HG03565 (cell line): ENCODE results near the gene HSP90AB1.

Source experiments
- ATAC-seq: cut with Tn5 transposase; IDR thresholded peaks from one replicate; pipeline ENCODE4 v1.9.1; 2021; ENCODE audit warnings: mild to moderate bottlenecking, moderate library complexity; ENCODE audit not compliant: unreplicated experiment

The HSP90AB1 gene

DNA sequence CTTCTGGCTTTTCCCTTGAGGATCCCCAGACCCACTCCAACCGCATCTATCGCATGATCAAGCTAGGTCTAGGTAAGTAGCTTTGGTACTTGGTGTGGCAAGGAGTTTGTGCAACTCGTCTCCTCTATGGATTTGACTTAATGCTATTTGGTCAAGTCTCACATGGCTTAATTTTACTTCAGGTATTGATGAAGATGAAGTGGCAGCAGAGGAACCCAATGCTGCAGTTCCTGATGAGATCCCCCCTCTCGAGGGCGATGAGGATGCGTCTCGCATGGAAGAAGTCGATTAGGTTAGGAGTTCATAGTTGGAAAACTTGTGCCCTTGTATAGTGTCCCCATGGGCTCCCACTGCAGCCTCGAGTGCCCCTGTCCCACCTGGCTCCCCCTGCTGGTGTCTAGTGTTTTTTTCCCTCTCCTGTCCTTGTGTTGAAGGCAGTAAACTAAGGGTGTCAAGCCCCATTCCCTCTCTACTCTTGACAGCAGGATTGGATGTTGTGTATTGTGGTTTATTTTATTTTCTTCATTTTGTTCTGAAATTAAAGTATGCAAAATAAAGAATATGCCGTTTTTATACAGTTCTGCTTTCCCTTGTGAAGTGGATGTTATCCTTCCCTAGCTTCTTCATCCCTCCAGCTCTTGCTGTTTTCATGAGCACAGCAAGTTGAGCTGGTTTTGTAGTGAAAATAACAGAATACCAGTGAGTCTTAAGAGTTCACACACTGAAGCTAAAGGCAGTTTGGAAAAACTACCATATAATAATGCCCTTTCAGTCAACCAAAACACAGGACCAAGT lies 6.6 kb downstream of the HSP90AB1 start:
- no peak for ATAC-seq

- no peak for ATAC-seq
These were observed 7.5 kb downstream of the HSP90AB1 start for GRCh38 chr6:44254191-44255104.

DNA sequence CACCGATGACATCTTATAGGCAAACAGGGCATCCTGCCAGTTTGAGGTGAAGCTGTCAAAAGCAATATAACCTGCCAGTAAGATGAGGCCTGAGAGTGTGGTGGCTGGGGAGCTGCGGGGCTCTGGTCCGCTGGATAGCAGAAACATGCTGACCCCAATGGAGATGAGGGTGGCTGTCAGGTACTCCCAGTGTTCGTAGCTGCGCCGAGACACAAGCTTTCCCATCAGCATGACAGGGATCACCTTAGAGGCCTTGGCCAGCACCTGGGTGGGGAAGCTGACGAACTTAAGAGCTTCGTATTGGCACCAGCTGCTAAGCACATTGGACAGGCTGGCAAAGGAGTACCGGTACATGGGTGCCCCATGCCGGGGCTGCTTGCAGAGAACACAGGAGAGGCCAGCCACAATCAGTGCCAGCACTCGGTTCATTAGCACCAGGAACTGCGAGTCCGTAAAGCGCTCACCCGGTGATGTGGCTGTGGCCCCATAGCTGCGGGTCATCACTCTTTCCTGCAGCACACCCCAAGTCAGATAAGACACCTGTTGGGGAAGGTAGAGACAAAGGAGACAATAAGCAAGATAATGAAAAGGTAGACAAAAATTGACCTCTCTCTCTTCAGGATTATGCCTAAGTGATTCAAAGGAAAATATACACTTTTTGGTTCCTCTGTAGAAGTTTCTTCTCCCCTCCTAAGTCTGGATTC lies 8.4 kb downstream of the HSP90AB1 start:
- no peak for ATAC-seq

DNA sequence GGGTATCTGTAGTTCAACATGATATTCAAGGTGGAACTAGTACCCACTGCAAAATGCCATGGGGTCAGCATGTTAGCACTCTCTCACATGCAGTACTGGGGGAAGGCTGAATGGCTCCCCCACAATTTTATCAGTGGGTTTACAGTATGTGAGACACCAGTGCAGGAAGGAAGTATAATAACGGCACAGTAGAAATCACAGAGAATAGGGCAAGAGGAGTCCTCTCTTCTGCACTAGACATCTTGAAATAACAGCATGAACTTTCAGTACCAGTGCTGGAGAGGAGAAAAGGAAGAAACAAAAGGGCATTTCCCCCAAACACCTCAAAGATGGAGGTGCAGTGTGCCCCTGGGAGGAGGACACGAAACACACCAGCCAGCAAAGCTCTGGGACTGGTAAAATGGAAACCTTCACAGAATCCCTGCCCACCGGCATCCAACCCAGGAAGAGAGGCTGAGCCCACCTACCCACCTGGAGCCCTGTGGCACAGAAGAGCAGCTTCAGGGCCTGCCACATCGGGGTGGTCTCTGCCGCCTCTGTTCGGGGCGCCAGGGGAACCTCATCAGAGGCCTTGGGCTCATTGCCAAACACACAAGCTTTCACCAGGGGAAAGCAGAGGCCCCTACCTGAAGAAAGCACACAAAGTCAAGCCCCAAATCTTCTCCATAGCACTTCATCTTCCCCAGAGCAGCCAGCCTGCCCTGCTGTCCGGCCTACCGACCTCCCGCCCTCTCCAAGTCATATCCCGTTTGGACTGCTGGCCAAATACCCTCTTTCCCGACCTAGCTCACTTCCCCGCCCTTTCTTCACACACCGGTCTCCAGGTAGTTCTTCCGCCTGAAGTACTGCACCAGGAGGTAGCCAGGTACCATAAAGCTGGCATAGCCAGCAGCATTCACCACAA lies 9.2 kb downstream of the HSP90AB1 start:
- ATAC-seq = no peak

- no peak for ATAC-seq
These were observed 9.8 kb downstream of the HSP90AB1 start for GRCh38 chr6:44256775-44257024.

GRCh38 chr6:44257025-44257752 lies 10.3 kb downstream of the HSP90AB1 start, which contains the start of gene SLC35B2:
SLC35B2 (minus strand) TSS chr6:44257528; CDS start chr6:44257410, 118 bp downstream.
- peak; percentile 26 for ATAC-seq

GRCh38 chr6:44257753-44258324 lies 10.9 kb downstream of the HSP90AB1 start:
- ATAC-seq = peak; percentile 7

GRCh38 chr6:44258325-44258863 lies 11.5 kb downstream of the HSP90AB1 start:
- ATAC-seq = no peak

DNA sequence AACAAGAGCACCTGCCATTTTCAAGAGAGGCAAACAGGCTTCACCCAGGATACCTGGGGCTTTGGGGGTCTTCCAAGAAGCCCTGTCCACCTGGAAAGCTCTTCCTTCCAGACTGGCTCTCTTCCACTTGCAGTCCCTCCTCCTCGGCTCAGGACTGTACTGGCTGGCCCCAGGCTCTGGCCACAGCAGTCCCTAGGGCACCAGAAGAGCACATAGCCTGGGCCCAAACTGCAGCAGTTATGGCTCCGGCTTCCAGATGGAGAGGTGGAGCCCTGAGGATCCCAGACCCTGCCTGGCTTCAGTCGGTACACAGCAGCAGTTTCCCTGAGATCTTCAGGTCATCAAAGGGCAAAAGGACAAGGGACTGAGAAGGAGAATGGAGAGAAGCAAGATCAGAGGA lies 12.0 kb downstream of the HSP90AB1 start:
- ATAC-seq = no peak

DNA sequence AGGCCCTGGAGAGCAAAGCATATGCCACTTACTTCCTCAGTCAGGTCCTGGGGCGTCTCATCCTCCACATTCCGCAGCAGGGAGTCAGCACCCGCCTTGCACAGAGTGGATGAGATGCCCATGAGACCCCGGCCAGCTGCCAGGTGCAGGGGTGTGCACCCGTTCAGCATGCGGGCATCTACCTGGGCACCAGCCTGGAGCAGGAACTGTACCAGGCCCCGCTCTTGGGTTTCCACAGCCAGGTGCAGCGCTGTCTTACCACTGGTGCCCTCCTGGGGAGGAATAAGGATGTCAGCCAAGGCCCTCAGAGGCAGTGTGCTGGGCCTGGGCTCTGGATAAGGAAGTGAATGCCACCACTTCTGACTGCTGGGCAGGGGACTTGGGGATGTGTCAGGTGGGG lies 13.1 kb downstream of the HSP90AB1 start:
- no peak for ATAC-seq

- no peak for ATAC-seq
These were observed 13.8 kb downstream of the HSP90AB1 start for GRCh38 chr6:44260451-44261297.

DNA sequence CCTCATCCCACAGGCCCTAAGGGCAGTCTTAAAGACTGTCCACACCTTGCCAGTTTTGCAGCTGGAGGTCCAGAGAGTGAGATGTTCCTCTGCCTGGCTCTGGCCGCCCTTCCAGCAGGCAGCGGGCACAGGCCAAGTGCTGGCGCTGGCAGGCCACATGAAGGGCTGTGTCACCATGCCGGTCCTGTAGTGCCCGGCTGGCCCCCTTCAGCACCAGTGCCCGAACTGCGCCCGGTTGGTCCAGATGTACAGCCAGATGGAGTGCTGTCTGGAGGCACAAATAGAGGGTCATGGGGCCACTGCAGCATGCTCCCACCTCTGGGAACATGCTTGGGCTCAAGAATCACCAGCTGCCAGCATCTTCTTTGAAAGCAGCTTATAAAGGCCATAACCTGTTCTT lies 14.7 kb downstream of the HSP90AB1 start:
- ATAC-seq = no peak

GRCh38 chr6:44262467-44263353 lies 15.8 kb downstream of the HSP90AB1 start:
- ATAC-seq = no peak

DNA sequence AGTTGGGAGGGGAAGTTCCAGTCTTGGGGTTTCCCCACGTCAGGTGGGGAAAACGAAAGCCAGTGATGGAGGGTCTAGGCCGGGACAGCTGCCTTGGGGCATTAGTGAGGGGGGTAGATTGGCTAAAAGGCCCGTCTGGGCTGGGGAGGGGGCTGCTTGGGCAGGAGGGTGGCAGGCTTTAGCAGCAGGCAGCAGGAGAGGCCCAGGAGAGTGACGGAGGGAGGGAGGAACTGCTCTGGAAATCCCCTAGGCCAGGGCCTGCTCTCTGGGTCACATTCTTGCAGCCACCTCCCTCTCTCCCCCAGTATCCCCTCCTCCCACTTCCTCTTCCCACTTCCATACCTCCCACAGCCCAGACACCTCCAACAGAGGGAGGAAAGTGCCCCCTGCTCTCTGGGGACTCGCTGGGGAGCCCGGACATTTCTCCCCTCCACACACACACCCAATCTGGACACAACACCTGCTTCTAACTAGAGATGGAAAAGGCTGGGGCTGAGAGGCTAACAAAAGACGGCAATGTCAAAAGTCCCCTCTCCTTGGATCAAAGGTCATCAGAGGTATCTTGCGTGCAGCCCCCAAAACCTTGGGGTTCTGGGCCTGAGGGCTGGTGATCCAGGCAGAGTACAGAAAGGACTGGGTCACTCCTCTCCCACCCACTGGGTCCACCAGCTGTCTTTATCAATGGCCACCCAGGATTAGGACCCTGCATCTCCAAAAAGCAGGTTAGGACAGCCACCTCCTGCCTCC lies 16.6 kb downstream of the HSP90AB1 start:
- no peak for ATAC-seq

GRCh38 chr6:44264154-44265006 lies 17.5 kb downstream of the HSP90AB1 start:
- ATAC-seq = peak; percentile 18
